ENCODE results near the gene PACSIN3.

DNA sequence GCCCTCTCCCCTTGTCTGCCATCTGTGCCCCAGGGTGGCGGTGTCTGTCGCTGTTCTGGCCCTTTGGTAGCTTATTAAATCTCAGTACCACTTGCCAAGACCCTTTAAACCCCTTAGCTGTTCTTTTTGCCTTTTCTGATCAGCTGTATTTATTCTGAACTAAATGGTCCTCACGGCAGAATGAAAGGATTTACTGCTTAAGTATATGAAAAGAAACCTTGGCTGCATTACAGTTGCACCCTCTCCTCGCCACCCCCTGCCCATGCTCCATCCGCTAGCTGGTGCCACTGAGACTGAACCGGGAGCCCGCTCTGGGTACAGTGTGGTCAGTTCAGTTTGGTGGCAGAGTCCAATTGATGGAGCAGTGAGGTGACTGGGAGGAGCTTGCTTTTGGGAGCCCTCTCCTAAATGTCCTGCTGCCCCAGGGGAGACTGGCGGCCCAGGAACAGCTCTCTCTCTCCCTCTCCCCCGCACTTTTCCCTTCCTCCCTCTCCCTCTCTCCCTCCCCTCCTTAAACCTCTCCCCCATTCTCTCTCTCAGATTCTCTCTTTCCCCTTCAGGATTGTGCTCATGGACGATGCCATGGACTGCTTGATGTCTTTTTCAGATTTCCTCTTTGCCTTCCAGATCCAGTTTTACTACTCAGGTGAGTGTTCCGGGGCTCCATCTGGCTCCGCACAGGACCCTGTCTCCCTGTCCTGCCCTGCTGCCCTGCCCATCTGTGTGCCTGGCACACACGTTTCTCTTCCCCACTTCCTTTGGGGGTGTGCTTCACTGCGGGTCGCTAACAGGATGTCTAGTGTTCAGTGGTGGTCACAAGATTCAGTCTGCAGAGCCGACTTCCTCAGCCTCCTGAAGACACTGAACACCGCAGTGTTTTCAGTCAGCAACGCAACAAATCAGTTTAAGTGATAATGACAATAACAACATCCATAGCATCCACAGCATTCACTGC, 31.3 kb downstream of the PACSIN3 start:
- TF ChIP-seq, protein P1, sequence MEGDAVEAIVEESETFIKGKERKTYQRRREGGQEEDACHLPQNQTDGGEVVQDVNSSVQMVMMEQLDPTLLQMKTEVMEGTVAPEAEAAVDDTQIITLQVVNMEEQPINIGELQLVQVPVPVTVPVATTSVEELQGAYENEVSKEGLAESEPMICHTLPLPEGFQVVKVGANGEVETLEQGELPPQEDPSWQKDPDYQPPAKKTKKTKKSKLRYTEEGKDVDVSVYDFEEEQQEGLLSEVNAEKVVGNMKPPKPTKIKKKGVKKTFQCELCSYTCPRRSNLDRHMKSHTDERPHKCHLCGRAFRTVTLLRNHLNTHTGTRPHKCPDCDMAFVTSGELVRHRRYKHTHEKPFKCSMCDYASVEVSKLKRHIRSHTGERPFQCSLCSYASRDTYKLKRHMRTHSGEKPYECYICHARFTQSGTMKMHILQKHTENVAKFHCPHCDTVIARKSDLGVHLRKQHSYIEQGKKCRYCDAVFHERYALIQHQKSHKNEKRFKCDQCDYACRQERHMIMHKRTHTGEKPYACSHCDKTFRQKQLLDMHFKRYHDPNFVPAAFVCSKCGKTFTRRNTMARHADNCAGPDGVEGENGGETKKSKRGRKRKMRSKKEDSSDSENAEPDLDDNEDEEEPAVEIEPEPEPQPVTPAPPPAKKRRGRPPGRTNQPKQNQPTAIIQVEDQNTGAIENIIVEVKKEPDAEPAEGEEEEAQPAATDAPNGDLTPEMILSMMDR (conservative IDR thresholded peaks at IDR 0.05) = no peak
- no peak for TF ChIP-seq EZH2 (IDR thresholded peaks at IDR 0.05; ENCODE audit: low read depth)
